Uterus (tissue), 4 donors: ENCODE data around the gene PDZD11. TPM values are rescaled to one million over a fixed set of nuclear protein-coding genes. Genes with fewer than 3 reads are reported as not detected.
A peak's percentile ranks its signal among the peaks of the same experiment; 100 is the strongest.
"Not testable (repeated sequence)": the region's sequence is repeated elsewhere in the genome, so short reads cannot be mapped to it uniquely, and the experiment has no call there.

ENCODE experiments used
- DNase-seq, 2 donors: peaks; one replicate each; pipeline ENCODE4 v3.0.0-alpha.2; 2019 to 2020
- H3K27ac ChIP-seq, 2 donors: fragments of 200-600 bp; sonication (generic); 1 replicate in 1 of 2; 2 replicates in 1 of 2; pipeline ENCODE4 v1.5.1; 2016 to 2018
- H3K27me3 ChIP-seq, 2 donors: fragments of 200-600 bp; sonication (generic); one replicate each; pipeline ENCODE4 v1.5.1; 2018 to 2019; ENCODE audit warnings: control low read depth in 1 of 2
- H3K36me3 ChIP-seq, 2 donors: fragments of 200-600 bp; sonication (generic); one replicate each; pipeline ENCODE4 v1.5.1; 2019; ENCODE audit warnings: control low read depth in 1 of 2
- H3K4me1 ChIP-seq, 2 donors: fragments of 200-600 bp; sonication (generic); one replicate each; pipeline ENCODE4 v1.5.1; 2018 to 2019; ENCODE audit warnings: control low read depth in 1 of 2
- H3K4me3 ChIP-seq, 2 donors: fragments of 200-600 bp; sonication (generic); 1 replicate in 1 of 2; 2 replicates in 1 of 2; pipeline ENCODE4 v1.5.1; 2018 to 2019; ENCODE audit warnings: mild to moderate bottlenecking in 1 of 2
- H3K9me3 ChIP-seq, 2 donors: fragments of 200-600 bp; sonication (generic); one replicate each; pipeline ENCODE4 v1.5.1; 2019; ENCODE audit warnings: control low read depth in 1 of 2
- POLR2A ChIP-seq, 2 donors: fragments of 450-650 bp; IDR thresholded peaks; one replicate each; pipeline ENCODE4 v1.6.1; 2016; ENCODE audit warnings: antibody characterized with exemption in 2 of 2, mild to moderate bottlenecking in 1 of 2, moderate library complexity in 1 of 2
- intact Hi-C: fragments of 100-400 bp; cut with DNase I; formaldehyde crosslinking; loops from one replicate; pipeline ENCODE4 v1.15.1; 2023; ENCODE audit warnings: low total_unique reads
- total RNA-seq, 4 donors: library from RNA; depleted of rRNA in 3 of 4; stranded (reverse); fragments of >200 nt in 3 of 4; gene quantifications; one replicate each; pipeline versions ENCODE4 v1.1.0 to v1.2.4, GENCODE V29; 2014 to 2023
- TF ChIP-seq, protein P1 (sequence below), 4 experiments: fragments of 200-600 bp in 2 of 4; fragments of 450-650 bp in 2 of 4; sonication (generic) in 2 of 4; IDR thresholded peaks; one replicate each; pipeline ENCODE4 v1.5.1; 2016 to 2019; ENCODE audit warnings: antibody characterized with exemption in 4 of 4, mild to moderate bottlenecking in 2 of 4, moderate library complexity in 1 of 4
- donor health status: DM: yes; HTN: yes; CAD: no.

Gene PDZD11
- total RNA-seq, 4 donors from 2014 or later, result 16.3 to 49.2 (median 25.6) TPM

DNA sequence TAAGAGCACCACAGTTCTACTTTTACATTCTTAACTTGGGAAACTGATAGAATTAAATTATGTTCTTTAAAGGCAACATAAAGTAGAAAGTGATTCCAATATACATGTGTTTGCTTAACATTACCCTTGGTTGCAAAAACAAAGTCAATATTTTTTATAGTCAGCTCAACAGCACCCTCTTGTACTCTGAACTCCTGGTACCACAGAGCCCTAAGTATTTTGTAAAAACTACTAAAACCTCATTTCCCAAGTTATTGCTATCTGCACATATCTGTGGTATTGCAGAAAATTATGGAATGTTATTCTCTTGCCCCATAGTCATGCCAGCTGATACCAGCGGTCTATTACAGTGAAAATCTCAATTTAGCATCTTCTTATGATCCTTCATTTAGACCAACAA is 3.1 kb upstream of the PDZD11 start:
- H3K9me3 ChIP-seq, result no peaks in the 10 kb centered on the region
- H3K27me3 ChIP-seq, result no peaks in the 10 kb centered on the region
- DNase-seq, result no peak
- no peaks in the 10 kb centered on the region for H3K4me1 ChIP-seq
- H3K27ac ChIP-seq, result no peak overlapping the region
- no peaks in the 10 kb centered on the region for H3K36me3 ChIP-seq
- TF ChIP-seq, protein P1, sequence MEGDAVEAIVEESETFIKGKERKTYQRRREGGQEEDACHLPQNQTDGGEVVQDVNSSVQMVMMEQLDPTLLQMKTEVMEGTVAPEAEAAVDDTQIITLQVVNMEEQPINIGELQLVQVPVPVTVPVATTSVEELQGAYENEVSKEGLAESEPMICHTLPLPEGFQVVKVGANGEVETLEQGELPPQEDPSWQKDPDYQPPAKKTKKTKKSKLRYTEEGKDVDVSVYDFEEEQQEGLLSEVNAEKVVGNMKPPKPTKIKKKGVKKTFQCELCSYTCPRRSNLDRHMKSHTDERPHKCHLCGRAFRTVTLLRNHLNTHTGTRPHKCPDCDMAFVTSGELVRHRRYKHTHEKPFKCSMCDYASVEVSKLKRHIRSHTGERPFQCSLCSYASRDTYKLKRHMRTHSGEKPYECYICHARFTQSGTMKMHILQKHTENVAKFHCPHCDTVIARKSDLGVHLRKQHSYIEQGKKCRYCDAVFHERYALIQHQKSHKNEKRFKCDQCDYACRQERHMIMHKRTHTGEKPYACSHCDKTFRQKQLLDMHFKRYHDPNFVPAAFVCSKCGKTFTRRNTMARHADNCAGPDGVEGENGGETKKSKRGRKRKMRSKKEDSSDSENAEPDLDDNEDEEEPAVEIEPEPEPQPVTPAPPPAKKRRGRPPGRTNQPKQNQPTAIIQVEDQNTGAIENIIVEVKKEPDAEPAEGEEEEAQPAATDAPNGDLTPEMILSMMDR (IDR thresholded peaks at IDR 0.05), result no peak
- no peak for TF ChIP-seq POLR2A (IDR thresholded peaks at IDR 0.05)
- intact Hi-C loops, result no loop called here
- no peak overlapping the region for H3K4me3 ChIP-seq

DNA sequence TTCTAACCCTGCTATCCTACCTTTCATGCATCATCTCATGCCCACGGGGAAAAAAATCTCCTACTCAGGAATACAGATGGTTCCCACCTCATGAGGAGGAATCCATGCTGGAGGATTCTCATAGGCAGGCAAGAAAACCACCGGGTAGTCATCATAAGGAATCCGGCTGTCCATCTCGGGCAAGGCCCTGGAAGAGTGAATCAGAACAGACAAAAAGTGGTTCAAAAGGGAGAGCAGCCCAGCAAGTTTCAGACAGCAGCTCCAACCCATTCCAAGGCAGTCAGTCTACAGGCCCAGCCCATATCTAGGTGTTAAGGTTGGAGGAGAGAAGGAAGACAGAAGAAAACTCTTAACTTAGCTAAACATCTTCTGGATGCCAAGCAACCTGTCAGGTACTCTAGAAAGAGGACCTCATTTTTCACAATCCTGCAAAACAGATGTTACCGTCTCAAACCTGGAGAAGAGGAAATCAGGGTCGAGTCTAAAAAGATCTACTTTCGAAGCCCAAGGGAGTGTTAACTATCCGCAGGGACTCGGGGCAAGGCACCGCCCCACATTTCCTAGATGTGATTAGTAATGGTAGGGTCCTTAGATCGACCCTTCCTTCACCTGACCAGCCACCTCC is 447 bp downstream of the PDZD11 start:
- no peak for DNase-seq
- H3K36me3 ChIP-seq, result no peaks in the 10 kb centered on the region
- H3K4me3 ChIP-seq, result peak overlapping the region; percentile 35 to 41
- no peaks in the 10 kb centered on the region for H3K9me3 ChIP-seq
- H3K4me1 ChIP-seq, result no peaks in the 10 kb centered on the region
- intact Hi-C loops, result no loop called here
- H3K27me3 ChIP-seq, result no peaks in the 10 kb centered on the region
- H3K27ac ChIP-seq, result peak overlapping the region; percentile 62 to 67
- TF ChIP-seq, protein P1 (IDR thresholded peaks at IDR 0.05), result no peak
- no peak for TF ChIP-seq POLR2A (IDR thresholded peaks at IDR 0.05)

DNA sequence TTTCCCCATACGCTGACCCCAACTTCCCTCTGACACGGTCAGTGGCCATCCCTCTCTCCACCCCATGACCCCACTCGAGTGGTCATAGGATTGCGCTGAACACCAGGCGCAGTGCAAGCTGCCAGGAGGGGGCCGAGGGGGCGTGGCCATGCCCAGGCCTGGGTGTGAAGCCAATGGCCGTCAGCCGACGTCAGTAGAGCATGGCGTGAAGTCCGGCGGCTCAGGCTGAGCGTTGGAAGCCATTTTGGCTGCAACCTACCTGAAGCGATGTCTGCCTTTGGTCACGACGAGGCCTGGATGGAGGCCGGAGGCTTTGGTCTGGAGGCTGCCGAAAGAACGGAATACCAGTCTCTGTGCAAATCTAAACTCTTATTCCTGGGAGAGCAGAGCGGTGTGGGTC is 7.8 kb downstream of the PDZD11 start, which contains the start of gene RAB41:
TSS of gene RAB41 (plus strand) at position 222 of the 400 bp plus-strand sequence. CDS start at position 268, 46 bp downstream.
- intact Hi-C loops, result no loop called here
- H3K4me1 ChIP-seq, result no peaks in the 10 kb centered on the region
- no peak within 1 kb of the TSS for H3K4me3 ChIP-seq
- TF ChIP-seq, protein P1 (IDR thresholded peaks at IDR 0.05), result no peak
- TF ChIP-seq POLR2A (IDR thresholded peaks at IDR 0.05), result no peak
- H3K27ac ChIP-seq, result no peak within 1 kb of the TSS
- no peaks in the 10 kb centered on the region for H3K36me3 ChIP-seq
- H3K9me3 ChIP-seq, result no peaks in the 10 kb centered on the region
- H3K27me3 ChIP-seq, result no peaks in the 10 kb centered on the region
- DNase-seq, result no peak

DNA sequence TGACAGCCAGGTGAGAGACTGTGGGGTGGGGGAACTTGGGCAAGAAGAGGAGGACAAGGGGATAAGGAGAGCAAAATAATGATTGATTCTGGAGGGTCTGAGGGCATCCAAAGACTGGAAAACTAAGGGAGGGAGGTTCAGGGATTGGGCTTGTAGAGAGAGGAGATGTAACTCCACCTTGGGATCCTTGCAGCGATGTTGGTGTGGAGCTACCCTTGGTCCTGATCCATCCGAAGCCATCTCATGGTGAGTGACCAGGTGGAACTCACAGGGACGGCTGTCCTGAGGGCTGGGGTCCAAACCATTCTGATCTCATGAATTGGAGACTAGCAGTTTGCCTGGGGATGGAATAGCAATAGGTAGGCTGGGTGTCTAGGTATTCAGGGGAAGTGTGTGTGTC is 9.2 kb downstream of the PDZD11 start:
- no peak overlapping the region for H3K27ac ChIP-seq
- H3K9me3 ChIP-seq, result no peaks in the 10 kb centered on the region
- no peak overlapping the region for H3K4me3 ChIP-seq
- no peak for DNase-seq
- H3K4me1 ChIP-seq, result no peaks in the 10 kb centered on the region
- H3K36me3 ChIP-seq, result no peaks in the 10 kb centered on the region
- H3K27me3 ChIP-seq, result no peaks in the 10 kb centered on the region
- no peak for TF ChIP-seq POLR2A (IDR thresholded peaks at IDR 0.05)
- TF ChIP-seq, protein P1 (IDR thresholded peaks at IDR 0.05), result no peak
- intact Hi-C loops, result no loop called here

DNA sequence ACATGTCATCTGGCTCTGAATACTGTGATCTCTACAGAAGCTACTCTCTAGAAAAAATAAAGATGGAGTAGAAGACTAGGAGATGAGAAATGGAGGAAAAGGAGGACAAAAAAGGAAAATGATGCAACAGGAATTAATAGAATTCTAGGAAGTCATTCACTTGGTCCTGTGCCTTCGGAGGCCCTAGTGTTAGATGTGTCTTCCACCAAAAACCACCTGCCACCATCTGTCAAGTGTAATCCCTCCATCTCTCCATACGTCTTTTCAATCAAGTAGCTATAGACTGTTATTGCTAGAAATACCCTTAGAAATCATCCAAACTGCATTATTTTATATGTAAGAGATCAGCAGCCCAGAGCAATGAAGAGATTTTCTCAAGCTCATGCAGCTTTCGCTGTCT is 10.6 kb downstream of the PDZD11 start:
- H3K27ac ChIP-seq, result no peak overlapping the region
- no peak overlapping the region for H3K4me3 ChIP-seq
- no peaks in the 10 kb centered on the region for H3K4me1 ChIP-seq
- no peaks in the 10 kb centered on the region for H3K36me3 ChIP-seq
- intact Hi-C loops, result no loop called here
- no peaks in the 10 kb centered on the region for H3K27me3 ChIP-seq
- no peak for TF ChIP-seq POLR2A (IDR thresholded peaks at IDR 0.05)
- TF ChIP-seq, protein P1 (IDR thresholded peaks at IDR 0.05), result no peak
- DNase-seq, result no peak
- no peaks in the 10 kb centered on the region for H3K9me3 ChIP-seq

DNA sequence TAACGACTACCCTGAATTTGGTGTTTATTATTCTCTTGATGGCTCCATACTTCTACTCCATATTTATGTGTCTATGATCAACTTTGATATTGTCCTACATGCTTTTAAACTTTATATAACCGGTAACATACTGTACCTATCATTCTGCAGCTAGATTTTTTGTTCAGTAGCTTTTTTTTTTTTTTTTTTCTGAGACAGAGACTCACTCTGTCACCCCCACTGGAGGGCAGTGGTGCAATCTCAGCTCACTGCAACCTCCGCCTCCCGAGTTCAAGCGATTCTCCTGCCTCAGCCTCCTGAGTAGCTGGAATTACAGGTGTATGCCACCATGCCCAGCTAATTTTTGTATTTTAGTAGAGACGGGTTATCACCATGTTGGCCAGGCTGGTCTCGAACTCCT is 15.7 kb downstream of the PDZD11 start:
- DNase-seq, H3K4me1 ChIP-seq, intact Hi-C loops, H3K27ac ChIP-seq, H3K36me3 ChIP-seq, H3K27me3 ChIP-seq, H3K9me3 ChIP-seq, H3K4me3 ChIP-seq: not testable (repeated sequence)
